Fibroblast of lung (primary cell): ENCODE results near the gene FBLN2.

Source experiments
- EZH2 ChIP-seq: IDR thresholded peaks from 2 replicates; pipeline ENCODE4 v1.5.1; 2012; ENCODE audit warnings: low read length, control low read depth, mild to moderate bottlenecking; ENCODE audit errors: missing control alignments
- TF ChIP-seq, protein P1 (sequence below), 2 donors: IDR thresholded peaks in 1 of 2; conservative IDR thresholded peaks in 1 of 2; 1 replicate in 1 of 2; 2 replicates in 1 of 2; pipeline ENCODE4 v1.5.1; 2011 to 2012; ENCODE audit warnings: low read length in 2 of 2, control low read depth in 1 of 2, inconsistent platforms in 1 of 2, low read depth in 1 of 2, mild to moderate bottlenecking in 1 of 2

DNA sequence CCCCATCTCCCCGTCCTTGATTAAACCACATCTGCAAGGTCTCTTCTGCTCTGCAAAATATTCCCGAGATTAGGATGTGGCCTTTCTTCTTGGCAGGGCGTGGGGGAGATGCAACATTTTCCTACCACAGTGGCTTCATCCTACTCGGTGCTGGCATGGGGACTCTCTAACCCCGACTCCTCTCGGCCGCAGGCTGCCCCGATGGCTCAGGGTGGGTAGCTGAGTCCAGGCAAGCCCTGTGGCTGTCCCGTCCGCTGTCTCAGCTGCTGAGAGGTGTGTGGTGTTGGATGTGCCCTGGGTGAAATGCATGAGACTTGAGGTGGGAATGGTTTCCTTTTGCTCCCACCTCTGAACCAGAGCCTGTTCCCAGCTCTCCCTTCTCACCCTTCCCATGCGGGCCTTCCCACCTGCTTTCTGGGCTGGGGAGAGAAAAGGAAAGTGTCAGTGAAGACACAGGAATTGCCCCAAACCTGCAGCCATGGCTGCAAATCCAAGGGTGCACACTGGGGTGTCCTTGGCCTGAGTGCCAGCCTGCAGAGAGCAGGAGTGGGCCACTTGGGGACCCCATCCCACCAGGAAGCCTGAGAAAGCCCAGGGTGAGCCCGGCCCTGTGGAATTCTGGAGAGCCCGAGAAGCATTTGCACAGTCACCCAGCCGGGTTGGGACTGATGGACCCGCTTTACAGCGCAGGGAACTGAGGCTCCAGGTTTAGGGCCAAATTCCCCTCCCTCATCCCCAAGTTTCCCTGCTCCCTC lies 115.0 kb downstream of the FBLN2 start:
- TF ChIP-seq, protein P1, sequence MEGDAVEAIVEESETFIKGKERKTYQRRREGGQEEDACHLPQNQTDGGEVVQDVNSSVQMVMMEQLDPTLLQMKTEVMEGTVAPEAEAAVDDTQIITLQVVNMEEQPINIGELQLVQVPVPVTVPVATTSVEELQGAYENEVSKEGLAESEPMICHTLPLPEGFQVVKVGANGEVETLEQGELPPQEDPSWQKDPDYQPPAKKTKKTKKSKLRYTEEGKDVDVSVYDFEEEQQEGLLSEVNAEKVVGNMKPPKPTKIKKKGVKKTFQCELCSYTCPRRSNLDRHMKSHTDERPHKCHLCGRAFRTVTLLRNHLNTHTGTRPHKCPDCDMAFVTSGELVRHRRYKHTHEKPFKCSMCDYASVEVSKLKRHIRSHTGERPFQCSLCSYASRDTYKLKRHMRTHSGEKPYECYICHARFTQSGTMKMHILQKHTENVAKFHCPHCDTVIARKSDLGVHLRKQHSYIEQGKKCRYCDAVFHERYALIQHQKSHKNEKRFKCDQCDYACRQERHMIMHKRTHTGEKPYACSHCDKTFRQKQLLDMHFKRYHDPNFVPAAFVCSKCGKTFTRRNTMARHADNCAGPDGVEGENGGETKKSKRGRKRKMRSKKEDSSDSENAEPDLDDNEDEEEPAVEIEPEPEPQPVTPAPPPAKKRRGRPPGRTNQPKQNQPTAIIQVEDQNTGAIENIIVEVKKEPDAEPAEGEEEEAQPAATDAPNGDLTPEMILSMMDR (conservative IDR thresholded peaks at IDR 0.05 in 1 of 2, IDR thresholded peaks at IDR 0.05 in 1 of 2; ENCODE audit: low read depth in 1 of 2, low read length in 2 of 2), result no peak
- TF ChIP-seq EZH2, result no peak
